Prostate gland (tissue), 2 donors: ENCODE results near the gene ERICH6B. TPM values are rescaled to one million over a fixed set of nuclear protein-coding genes. Genes with fewer than 3 reads are reported as not detected.
"Not testable (repeated sequence)": the region's sequence is repeated elsewhere in the genome, so short reads cannot be mapped to it uniquely, and the experiment has no call there.

Experiments
- DNase-seq: peaks from one replicate; pipeline ENCODE4 v3.0.0-alpha.2; 2019; ENCODE audit warnings: low spot score
- H3K27ac ChIP-seq, 2 donors: fragments of 200-600 bp; sonication (generic); 2 replicates each; pipeline ENCODE4 v1.5.1; 2017 to 2019
- H3K27me3 ChIP-seq: fragments of 200-600 bp; sonication (generic); replicated peaks from 2 replicates; pipeline ENCODE4 v1.5.1; 2019; ENCODE audit not compliant: insufficient read depth
- H3K36me3 ChIP-seq, 2 donors: fragments of 200-600 bp; sonication (generic); 1 replicate in 1 of 2; 2 replicates in 1 of 2; pipeline versions ENCODE4 v1.5.1 to v1.8.1; 2017 to 2019
- H3K4me1 ChIP-seq: fragments of 200-600 bp; sonication (generic); replicated peaks from 2 replicates; pipeline ENCODE4 v1.5.1; 2019
- H3K4me3 ChIP-seq, 2 donors: fragments of 200-600 bp; sonication (generic); 2 replicates each; pipeline ENCODE4 v1.5.1; 2017 to 2019
- H3K9me3 ChIP-seq: fragments of 200-600 bp; sonication (generic); 2 replicates; pipeline ENCODE4 v1.5.1; 2017
- POLR2A ChIP-seq: fragments of 450-650 bp; IDR thresholded peaks from one replicate; pipeline ENCODE4 v1.6.1; 2016; ENCODE audit warnings: antibody characterized with exemption, mild to moderate bottlenecking
- POLR2AphosphoS5 ChIP-seq: sonication (generic); formaldehyde crosslinking; IDR thresholded peaks from one replicate; pipeline ENCODE4 v1.6.1; 2017; ENCODE audit warnings: antibody characterized with exemption
- WGBS: methylation state at CpG from one replicate; pipeline ENCODE4 v1.1.5; 2018; 5-methylcytosine and 5-hydroxymethylcytosine counted together
- intact Hi-C: fragments of 100-400 bp; cut with DNase I; formaldehyde crosslinking; loops from one replicate; pipeline ENCODE4 v1.14.2; 2022
- total RNA-seq, 2 donors: library from RNA; depleted of rRNA; stranded (reverse); fragments of >200 nt; gene quantifications; one replicate each; pipeline ENCODE4 v1.1.0, GENCODE V29; 2016
- TF ChIP-seq, protein P1 (sequence below), 4 experiments: fragments of 200-600 bp in 2 of 4; fragments of 450-650 bp in 2 of 4; sonication (generic) in 2 of 4; IDR thresholded peaks; 1 replicate in 3 of 4; 2 replicates in 1 of 4; pipeline ENCODE4 v1.5.1; 2016 to 2019; ENCODE audit warnings: antibody characterized with exemption in 4 of 4, mild to moderate bottlenecking in 2 of 4, moderate library complexity in 2 of 4

ERICH6B gene
- total RNA-seq, 2 donors from 2014 or later, result not detected

DNA sequence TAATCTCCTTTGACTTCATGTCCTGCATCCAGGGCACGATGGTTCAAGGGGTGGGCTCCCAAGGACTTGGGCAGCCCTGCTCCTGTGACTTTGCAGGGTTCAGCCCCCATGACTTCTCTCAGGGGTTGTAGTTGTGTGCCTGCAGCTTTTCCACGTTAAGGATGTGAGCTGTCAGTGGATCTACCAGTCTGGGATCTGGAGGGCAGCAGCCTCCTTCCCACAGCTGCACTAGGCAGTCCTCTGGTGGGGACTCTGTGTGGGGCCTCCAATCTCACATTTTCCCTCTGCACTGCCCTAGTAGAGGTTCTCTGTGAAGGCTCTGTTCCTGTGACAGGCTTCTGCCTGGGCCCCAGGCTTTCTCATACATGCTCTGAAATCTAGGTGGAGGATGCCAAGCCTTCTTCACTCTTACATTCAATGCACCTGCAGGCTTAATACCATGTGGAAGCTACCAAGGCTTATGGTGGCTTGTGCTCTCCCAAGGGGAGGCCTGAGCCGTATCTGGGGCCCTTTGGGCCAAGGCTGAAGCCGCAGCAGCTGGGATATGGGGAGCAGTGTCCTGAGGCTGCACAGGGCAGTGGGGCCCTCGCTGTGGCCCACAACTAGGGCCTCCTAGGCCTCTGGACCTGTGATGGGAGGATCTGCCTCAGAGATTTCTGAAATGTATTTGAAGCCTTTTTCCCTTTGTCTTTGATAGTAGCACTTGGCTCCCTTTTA is 39.3 kb upstream of the ERICH6B start:
- H3K27me3 ChIP-seq, result no peaks in the 10 kb centered on the region
- H3K4me1 ChIP-seq, result no peaks in the 10 kb centered on the region
- no peaks in the 10 kb centered on the region for H3K36me3 ChIP-seq
- no peaks in the 10 kb centered on the region for H3K9me3 ChIP-seq
- TF ChIP-seq, protein P1, sequence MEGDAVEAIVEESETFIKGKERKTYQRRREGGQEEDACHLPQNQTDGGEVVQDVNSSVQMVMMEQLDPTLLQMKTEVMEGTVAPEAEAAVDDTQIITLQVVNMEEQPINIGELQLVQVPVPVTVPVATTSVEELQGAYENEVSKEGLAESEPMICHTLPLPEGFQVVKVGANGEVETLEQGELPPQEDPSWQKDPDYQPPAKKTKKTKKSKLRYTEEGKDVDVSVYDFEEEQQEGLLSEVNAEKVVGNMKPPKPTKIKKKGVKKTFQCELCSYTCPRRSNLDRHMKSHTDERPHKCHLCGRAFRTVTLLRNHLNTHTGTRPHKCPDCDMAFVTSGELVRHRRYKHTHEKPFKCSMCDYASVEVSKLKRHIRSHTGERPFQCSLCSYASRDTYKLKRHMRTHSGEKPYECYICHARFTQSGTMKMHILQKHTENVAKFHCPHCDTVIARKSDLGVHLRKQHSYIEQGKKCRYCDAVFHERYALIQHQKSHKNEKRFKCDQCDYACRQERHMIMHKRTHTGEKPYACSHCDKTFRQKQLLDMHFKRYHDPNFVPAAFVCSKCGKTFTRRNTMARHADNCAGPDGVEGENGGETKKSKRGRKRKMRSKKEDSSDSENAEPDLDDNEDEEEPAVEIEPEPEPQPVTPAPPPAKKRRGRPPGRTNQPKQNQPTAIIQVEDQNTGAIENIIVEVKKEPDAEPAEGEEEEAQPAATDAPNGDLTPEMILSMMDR (IDR thresholded peaks at IDR 0.05), result no peak
- TF ChIP-seq POLR2A, result no peak
- no peak for TF ChIP-seq POLR2AphosphoS5
- intact Hi-C loops, result no loop called here
- H3K4me3 ChIP-seq, result no peak overlapping the region
- whole genome bisulfite sequencing, result 84% methylated on average over 5 of the region's 5 CpGs
- H3K27ac ChIP-seq, result no peak overlapping the region
- no peak for DNase-seq

- H3K9me3 ChIP-seq, H3K27ac ChIP-seq, intact Hi-C loops, H3K27me3 ChIP-seq, DNase-seq, H3K4me1 ChIP-seq, H3K4me3 ChIP-seq, H3K36me3 ChIP-seq: not testable (repeated sequence)
- 57% methylated on average over 16 of the region's 17 CpGs for WGBS
Observed at GRCh38 chr13:45645263-45645662, 29.7 kb upstream of the ERICH6B start.

DNA sequence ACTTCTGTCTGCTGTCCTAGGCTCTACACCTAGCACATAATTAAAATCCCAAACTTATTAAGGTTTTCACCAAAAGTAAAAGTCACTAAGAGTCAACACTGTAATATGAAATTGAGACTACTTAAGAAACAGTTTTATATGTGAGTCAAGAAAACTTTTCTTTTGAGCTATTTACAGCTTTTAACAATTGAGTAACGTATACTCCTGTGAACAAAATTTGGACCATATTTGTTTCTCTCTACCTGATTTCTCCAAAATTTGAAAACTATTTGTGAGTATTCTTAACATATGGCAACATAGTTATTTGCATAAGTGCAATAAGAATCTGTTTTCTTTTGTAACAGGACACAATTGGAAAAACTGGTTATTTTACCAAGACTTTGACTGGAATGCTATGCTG is 26.6 kb upstream of the ERICH6B start:
- 87% methylated on average over 1 of the region's 1 CpG for WGBS
- H3K4me3 ChIP-seq, H3K9me3 ChIP-seq, DNase-seq, H3K27ac ChIP-seq, H3K4me1 ChIP-seq, H3K36me3 ChIP-seq, H3K27me3 ChIP-seq, intact Hi-C loops: not testable (repeated sequence)

- intact Hi-C loops, H3K4me3 ChIP-seq, H3K9me3 ChIP-seq, H3K27ac ChIP-seq, H3K36me3 ChIP-seq, DNase-seq, H3K4me1 ChIP-seq, H3K27me3 ChIP-seq: not testable (repeated sequence)
- 94% methylated on average over 1 of the region's 1 CpG for WGBS
Observed at GRCh38 chr13:45635291-45635690, 19.8 kb upstream of the ERICH6B start.

GRCh38 chr13:45630791-45631190 is 15.3 kb upstream of the ERICH6B start:
- no peaks in the 10 kb centered on the region for H3K9me3 ChIP-seq
- no peaks in the 10 kb centered on the region for H3K36me3 ChIP-seq
- no peak overlapping the region for H3K4me3 ChIP-seq
- no peak for DNase-seq
- 83% methylated on average over 7 of the region's 7 CpGs for WGBS
- H3K27ac ChIP-seq, result no peak overlapping the region
- H3K4me1 ChIP-seq, result no peaks in the 10 kb centered on the region
- TF ChIP-seq, protein P1 (IDR thresholded peaks at IDR 0.05), result no peak
- no peaks in the 10 kb centered on the region for H3K27me3 ChIP-seq
- intact Hi-C loops, result no loop called here

DNA sequence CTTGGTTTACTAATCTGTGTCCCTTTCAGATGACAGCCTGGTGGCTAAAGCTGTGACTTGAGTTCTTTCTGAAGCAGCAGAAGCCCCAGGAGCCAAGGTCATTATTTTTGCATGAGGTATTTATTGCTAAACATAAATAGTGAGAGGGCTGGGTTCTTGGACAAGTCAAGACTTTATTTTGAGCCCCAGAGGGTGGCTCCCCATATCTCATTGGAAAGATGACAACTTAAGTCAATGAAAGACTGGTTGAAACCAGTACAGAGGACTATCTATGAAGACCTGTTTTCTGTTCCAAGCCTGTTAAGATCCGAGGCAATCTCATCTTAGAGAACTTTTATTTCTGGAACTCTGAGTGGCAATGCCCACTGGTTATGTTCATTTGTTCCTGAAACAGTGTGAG is 14.4 kb upstream of the ERICH6B start:
- intact Hi-C loops, result no loop called here
- 71% methylated on average over 1 of the region's 1 CpG for WGBS
- Histone ChIP-seq H3K4me1 (no peaks in the 10 kb centered on the region), H3K36me3 (no peaks in the 10 kb centered on the region), H3K4me3 (no peak overlapping the region), H3K27ac (no peak overlapping the region), H3K27me3 (no peaks in the 10 kb centered on the region), H3K9me3 (no peaks in the 10 kb centered on the region)
- DNase-seq, result no peak
- TF ChIP-seq, protein P1 (IDR thresholded peaks at IDR 0.05), result no peak
- TF ChIP-seq POLR2AphosphoS5 (no peak), POLR2A (no peak)
